ENCODE results near the gene SEC62. TPM values are rescaled to one million over a fixed set of nuclear protein-coding genes. Genes with fewer than 3 reads are reported as not detected.

Gene SEC62
- total RNA-seq, 1 donor from 2014 or later = 27.1 TPM

GRCh38 chr3:169990431-169990830 is 23.8 kb downstream of the SEC62 start:
- H3K4me3 ChIP-seq (ENCODE audit: low read depth, low read length) = no peak overlapping the region
- FAIRE-seq = no peak
- no peak for DNase-seq (ENCODE audit: low read depth)
- TF ChIP-seq CTCF (IDR thresholded peaks at IDR 0.05; ENCODE audit: insufficient read depth, low read length, severe bottlenecking) = no peak
- H3K27me3 ChIP-seq (ENCODE audit: control insufficient read depth, insufficient read depth, low read length) = no peaks in the 10 kb centered on the region
- H3K36me3 ChIP-seq (ENCODE audit: control insufficient read depth, insufficient read depth, low read length) = peaks cover 4% of the 10 kb centered on the region

GRCh38 chr3:169992156-169992555 is 25.5 kb downstream of the SEC62 start:
- Histone ChIP-seq H3K4me3 (ENCODE audit: low read depth, low read length) (no peak overlapping the region), H3K36me3 (ENCODE audit: control insufficient read depth, insufficient read depth, low read length) (peaks cover 2% of the 10 kb centered on the region), H3K27me3 (ENCODE audit: control insufficient read depth, insufficient read depth, low read length) (no peaks in the 10 kb centered on the region)
- DNase-seq (ENCODE audit: low read depth) (no peak), FAIRE-seq (no peak)
- no peak for TF ChIP-seq CTCF (IDR thresholded peaks at IDR 0.05; ENCODE audit: insufficient read depth, low read length, severe bottlenecking)

GRCh38 chr3:169992781-169993180 is 26.2 kb downstream of the SEC62 start:
- FAIRE-seq (no peak), DNase-seq (ENCODE audit: low read depth) (no peak)
- Histone ChIP-seq H3K36me3 (ENCODE audit: control insufficient read depth, insufficient read depth, low read length) (peaks cover 2% of the 10 kb centered on the region), H3K27me3 (ENCODE audit: control insufficient read depth, insufficient read depth, low read length) (no peaks in the 10 kb centered on the region), H3K4me3 (ENCODE audit: low read depth, low read length) (no peak overlapping the region)
- no peak for TF ChIP-seq CTCF (IDR thresholded peaks at IDR 0.05; ENCODE audit: insufficient read depth, low read length, severe bottlenecking)

GRCh38 chr3:169993761-169994160 is 27.2 kb downstream of the SEC62 start:
- H3K27me3 ChIP-seq (ENCODE audit: control insufficient read depth, insufficient read depth, low read length) = no peaks in the 10 kb centered on the region
- no peak for TF ChIP-seq CTCF (IDR thresholded peaks at IDR 0.05; ENCODE audit: insufficient read depth, low read length, severe bottlenecking)
- H3K4me3 ChIP-seq (ENCODE audit: low read depth, low read length) = no peak overlapping the region
- FAIRE-seq = no peak
- no peak for DNase-seq (ENCODE audit: low read depth)
- peaks cover 2% of the 10 kb centered on the region for H3K36me3 ChIP-seq (ENCODE audit: control insufficient read depth, insufficient read depth, low read length)

GRCh38 chr3:169996063-169996462 is 29.5 kb downstream of the SEC62 start:
- Histone ChIP-seq H3K4me3 (ENCODE audit: low read depth, low read length) (no peak overlapping the region), H3K27me3 (ENCODE audit: control insufficient read depth, insufficient read depth, low read length) (no peaks in the 10 kb centered on the region), H3K36me3 (ENCODE audit: control insufficient read depth, insufficient read depth, low read length) (peaks cover 2% of the 10 kb centered on the region)
- no peak for DNase-seq (ENCODE audit: low read depth)
- no peak for FAIRE-seq
- no peak for TF ChIP-seq CTCF (IDR thresholded peaks at IDR 0.05; ENCODE audit: insufficient read depth, low read length, severe bottlenecking)

GRCh38 chr3:169998668-169999131 is 32.1 kb downstream of the SEC62 start:
- no peaks in the 10 kb centered on the region for H3K36me3 ChIP-seq (ENCODE audit: control insufficient read depth, insufficient read depth, low read length)
- FAIRE-seq (peak; percentile 32), DNase-seq (ENCODE audit: low read depth) (peak; percentile 93)
- no peaks in the 10 kb centered on the region for H3K27me3 ChIP-seq (ENCODE audit: control insufficient read depth, insufficient read depth, low read length)
- TF ChIP-seq CTCF (IDR thresholded peaks at IDR 0.05; ENCODE audit: insufficient read depth, low read length, severe bottlenecking) = no peak
- H3K4me3 ChIP-seq (ENCODE audit: low read depth, low read length) = no peak overlapping the region
